Measurements from ENCODE around the gene BANK1.

Gene BANK1

GRCh38 chr4:102057122-102057521, 266.6 kb downstream of the BANK1 start:
- TF ChIP-seq POLR2A (IDR thresholded peaks at IDR 0.05; ENCODE audit: extremely low read depth, insufficient read length) (no peak), MYC (IDR thresholded peaks at IDR 0.05; ENCODE audit: low read depth, low read length) (no peak), MAX (IDR thresholded peaks at IDR 0.05; ENCODE audit: low read depth, low read length) (no peak)
- TF ChIP-seq, protein P1, sequence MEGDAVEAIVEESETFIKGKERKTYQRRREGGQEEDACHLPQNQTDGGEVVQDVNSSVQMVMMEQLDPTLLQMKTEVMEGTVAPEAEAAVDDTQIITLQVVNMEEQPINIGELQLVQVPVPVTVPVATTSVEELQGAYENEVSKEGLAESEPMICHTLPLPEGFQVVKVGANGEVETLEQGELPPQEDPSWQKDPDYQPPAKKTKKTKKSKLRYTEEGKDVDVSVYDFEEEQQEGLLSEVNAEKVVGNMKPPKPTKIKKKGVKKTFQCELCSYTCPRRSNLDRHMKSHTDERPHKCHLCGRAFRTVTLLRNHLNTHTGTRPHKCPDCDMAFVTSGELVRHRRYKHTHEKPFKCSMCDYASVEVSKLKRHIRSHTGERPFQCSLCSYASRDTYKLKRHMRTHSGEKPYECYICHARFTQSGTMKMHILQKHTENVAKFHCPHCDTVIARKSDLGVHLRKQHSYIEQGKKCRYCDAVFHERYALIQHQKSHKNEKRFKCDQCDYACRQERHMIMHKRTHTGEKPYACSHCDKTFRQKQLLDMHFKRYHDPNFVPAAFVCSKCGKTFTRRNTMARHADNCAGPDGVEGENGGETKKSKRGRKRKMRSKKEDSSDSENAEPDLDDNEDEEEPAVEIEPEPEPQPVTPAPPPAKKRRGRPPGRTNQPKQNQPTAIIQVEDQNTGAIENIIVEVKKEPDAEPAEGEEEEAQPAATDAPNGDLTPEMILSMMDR (IDR thresholded peaks at IDR 0.05; ENCODE audit: low read depth, low read length), result no peak
- DNase-seq (ENCODE audit: low read depth), result no peak
- no peak overlapping the region for H3K4me3 ChIP-seq (ENCODE audit: low read depth, low read length)

- DNase-seq (ENCODE audit: low read depth), result no peak
- TF ChIP-seq MYC (IDR thresholded peaks at IDR 0.05; ENCODE audit: low read depth, low read length) (no peak), POLR2A (IDR thresholded peaks at IDR 0.05; ENCODE audit: extremely low read depth, insufficient read length) (no peak), MAX (IDR thresholded peaks at IDR 0.05; ENCODE audit: low read depth, low read length) (no peak)
- TF ChIP-seq, protein P1 (IDR thresholded peaks at IDR 0.05; ENCODE audit: low read depth, low read length), result no peak
- H3K4me3 ChIP-seq (ENCODE audit: low read depth, low read length), result no peak overlapping the region
Observed at GRCh38 chr4:102061133-102061532, 270.6 kb downstream of the BANK1 start.

DNA sequence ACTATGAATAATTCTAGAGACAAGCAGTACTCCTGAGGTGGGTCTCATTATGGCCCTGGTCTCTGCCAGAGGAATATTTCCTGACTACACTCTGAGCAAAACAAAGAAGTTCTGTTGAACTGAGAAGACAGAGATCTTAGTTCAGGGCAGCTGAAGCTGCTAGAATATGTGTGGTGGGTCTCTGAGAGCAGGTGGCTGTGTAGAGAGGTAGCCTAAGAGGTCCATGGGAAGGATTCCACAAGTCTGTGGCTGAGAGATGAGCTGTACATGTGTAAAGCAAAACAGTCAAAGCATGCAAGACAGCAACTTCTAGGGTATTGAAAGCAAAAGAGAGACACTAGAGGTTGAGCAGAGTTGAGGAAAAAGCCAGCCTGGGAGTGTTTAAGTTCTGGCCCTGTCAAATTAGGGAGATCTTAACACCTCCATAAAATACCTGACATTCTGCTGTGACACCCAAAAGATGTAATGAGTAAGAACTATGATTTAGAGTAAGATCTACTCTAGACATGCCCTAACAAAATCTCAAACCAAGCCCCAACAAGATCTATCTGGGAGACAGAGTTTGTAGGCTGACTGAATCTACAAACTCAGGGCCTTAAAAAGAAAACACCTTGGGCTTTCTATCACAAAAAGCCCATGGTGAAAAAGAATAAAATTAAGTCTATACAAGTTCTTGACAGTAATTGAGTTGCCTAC, 274.4 kb downstream of the BANK1 start:
- DNase-seq (ENCODE audit: low read depth), result no peak
- TF ChIP-seq, protein P1 (IDR thresholded peaks at IDR 0.05; ENCODE audit: low read depth, low read length), result no peak
- no peak for TF ChIP-seq MYC (IDR thresholded peaks at IDR 0.05; ENCODE audit: low read depth, low read length)
- no peak for TF ChIP-seq POLR2A (IDR thresholded peaks at IDR 0.05; ENCODE audit: extremely low read depth, insufficient read length)
- TF ChIP-seq MAX (IDR thresholded peaks at IDR 0.05; ENCODE audit: low read depth, low read length), result no peak
- no peak overlapping the region for H3K4me3 ChIP-seq (ENCODE audit: low read depth, low read length)

DNA sequence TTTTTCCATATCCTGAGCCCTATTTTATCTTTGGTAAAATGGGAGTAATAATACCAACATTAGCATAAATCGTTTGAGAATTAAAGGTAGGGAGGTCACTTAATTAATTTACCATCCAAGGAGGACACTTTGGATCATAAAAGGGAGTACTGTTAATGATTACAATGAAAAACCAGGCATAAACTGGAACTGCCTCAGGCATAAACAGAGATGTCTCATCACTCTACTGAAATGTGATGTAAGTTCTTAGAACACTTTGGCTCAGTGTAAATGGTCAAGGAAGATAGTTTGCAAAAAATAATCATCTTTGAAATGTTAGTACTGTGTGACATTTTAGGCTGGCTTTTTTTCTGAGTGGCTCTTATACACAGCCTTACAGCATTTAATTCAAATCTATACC, 286.1 kb downstream of the BANK1 start:
- TF ChIP-seq, protein P1 (IDR thresholded peaks at IDR 0.05; ENCODE audit: low read depth, low read length), result no peak
- no peak for TF ChIP-seq MAX (IDR thresholded peaks at IDR 0.05; ENCODE audit: low read depth, low read length)
- TF ChIP-seq POLR2A (IDR thresholded peaks at IDR 0.05; ENCODE audit: extremely low read depth, insufficient read length), result no peak
- TF ChIP-seq MYC (IDR thresholded peaks at IDR 0.05; ENCODE audit: low read depth, low read length), result no peak
- no peak overlapping the region for H3K4me3 ChIP-seq (ENCODE audit: low read depth, low read length)
- DNase-seq (ENCODE audit: low read depth), result no peak

DNA sequence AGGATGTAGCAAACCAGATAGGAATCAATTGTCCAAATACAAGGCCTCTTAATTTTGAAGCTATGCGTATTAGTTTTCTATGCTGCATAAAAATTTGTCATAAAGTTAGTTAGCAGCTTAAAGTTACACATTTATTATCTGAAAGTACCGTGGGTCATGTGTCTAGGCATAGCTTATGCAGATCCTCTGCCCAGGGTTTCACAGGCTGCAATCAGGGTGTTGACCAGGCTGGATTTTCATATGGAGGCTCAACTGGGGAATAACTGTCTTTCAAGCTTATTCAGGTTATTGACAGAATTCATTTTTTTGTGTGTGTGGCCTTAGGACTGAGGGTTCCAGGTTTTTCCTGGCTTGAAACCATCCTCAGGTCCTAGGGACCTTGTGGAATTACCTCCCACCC, 289.7 kb downstream of the BANK1 start:
- no peak for TF ChIP-seq MYC (IDR thresholded peaks at IDR 0.05; ENCODE audit: low read depth, low read length)
- no peak for TF ChIP-seq POLR2A (IDR thresholded peaks at IDR 0.05; ENCODE audit: extremely low read depth, insufficient read length)
- TF ChIP-seq, protein P1 (IDR thresholded peaks at IDR 0.05; ENCODE audit: low read depth, low read length), result no peak
- no peak for TF ChIP-seq MAX (IDR thresholded peaks at IDR 0.05; ENCODE audit: low read depth, low read length)
- no peak overlapping the region for H3K4me3 ChIP-seq (ENCODE audit: low read depth, low read length)
- no peak for DNase-seq (ENCODE audit: low read depth)
